ENCODE results near the gene GOLPH3.

- TF ChIP-seq ZFP37 (tag by site-specific recombination; IDR thresholded peaks at IDR 0.05) (no peak), TCF7L2 (IDR thresholded peaks at IDR 0.05; ENCODE audit: borderline replicate concordance, low read depth, low read length) (no peak), ZNF24 (tag by site-specific recombination; IDR thresholded peaks at IDR 0.05) (no peak), ZBTB11 (tag by site-specific recombination; conservative IDR thresholded peaks at IDR 0.05; ENCODE audit: low read depth) (no peak), ZNF175 (tag by site-specific recombination; IDR thresholded peaks at IDR 0.05) (no peak), ZNF624 (tag by site-specific recombination; IDR thresholded peaks at IDR 0.05) (no peak), CTCF (tag by site-specific recombination; IDR thresholded peaks at IDR 0.05) (no peak), ZNF114 (tag by site-specific recombination; IDR thresholded peaks at IDR 0.05) (no peak), ZNF843 (tag by site-specific recombination; IDR thresholded peaks at IDR 0.05) (no peak)
- TF ChIP-seq, protein P1, sequence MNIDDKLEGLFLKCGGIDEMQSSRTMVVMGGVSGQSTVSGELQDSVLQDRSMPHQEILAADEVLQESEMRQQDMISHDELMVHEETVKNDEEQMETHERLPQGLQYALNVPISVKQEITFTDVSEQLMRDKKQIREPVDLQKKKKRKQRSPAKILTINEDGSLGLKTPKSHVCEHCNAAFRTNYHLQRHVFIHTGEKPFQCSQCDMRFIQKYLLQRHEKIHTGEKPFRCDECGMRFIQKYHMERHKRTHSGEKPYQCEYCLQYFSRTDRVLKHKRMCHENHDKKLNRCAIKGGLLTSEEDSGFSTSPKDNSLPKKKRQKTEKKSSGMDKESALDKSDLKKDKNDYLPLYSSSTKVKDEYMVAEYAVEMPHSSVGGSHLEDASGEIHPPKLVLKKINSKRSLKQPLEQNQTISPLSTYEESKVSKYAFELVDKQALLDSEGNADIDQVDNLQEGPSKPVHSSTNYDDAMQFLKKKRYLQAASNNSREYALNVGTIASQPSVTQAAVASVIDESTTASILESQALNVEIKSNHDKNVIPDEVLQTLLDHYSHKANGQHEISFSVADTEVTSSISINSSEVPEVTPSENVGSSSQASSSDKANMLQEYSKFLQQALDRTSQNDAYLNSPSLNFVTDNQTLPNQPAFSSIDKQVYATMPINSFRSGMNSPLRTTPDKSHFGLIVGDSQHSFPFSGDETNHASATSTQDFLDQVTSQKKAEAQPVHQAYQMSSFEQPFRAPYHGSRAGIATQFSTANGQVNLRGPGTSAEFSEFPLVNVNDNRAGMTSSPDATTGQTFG (tag by site-specific recombination; IDR thresholded peaks at IDR 0.05; ENCODE audit: borderline replicate concordance) = no peak
These were observed 22.9 kb upstream of the GOLPH3 start for GRCh38 chr5:32197032-32197431.
